PC-3 (cell line): ENCODE data around the gene KCNB1.

Source experiments
- CTCF ChIP-seq: fragments of 300-600 bp; sonication (generic); conservative IDR thresholded peaks from 2 replicates; pipeline ENCODE4 v1.5.1; 2017; ENCODE audit warnings: antibody characterized with exemption, low read depth, mild to moderate bottlenecking, low read length
- EZH2 ChIP-seq: fragments of 300-600 bp; sonication (generic); IDR thresholded peaks from one replicate; pipeline ENCODE4 v1.6.1; 2017; ENCODE audit warnings: antibody characterized with exemption, mild to moderate bottlenecking, low read length; ENCODE audit not compliant: unreplicated experiment

- peak; percentile 91 for TF ChIP-seq CTCF
- TF ChIP-seq EZH2: no peak
Observed at GRCh38 chr20:49484180-49485140, 2.0 kb upstream of the KCNB1 start.
